Neural cell (in vitro differentiated cells): ENCODE results near the gene HPS1. TPM values are rescaled to one million over a fixed set of nuclear protein-coding genes. Genes with fewer than 3 reads are reported as not detected.

ENCODE experiments used
- H2AFZ ChIP-seq: fragments of 200-600, 300-800 bp; sonication (generic), shearing (Covaris generic); 2 replicates; pipeline ENCODE4 v1.6.0; 2014; ENCODE audit warnings: low read depth, mild to moderate bottlenecking, antibody characterized with exemption, low read length, moderate library complexity
- H3F3A ChIP-seq: fragments of 200-600 bp; shearing (Covaris generic); 2 replicates; pipeline ENCODE4 v1.6.1; 2016; ENCODE audit warnings: mild to moderate bottlenecking, moderate library complexity, mixed read lengths, antibody characterized with exemption, low read length; ENCODE audit not compliant: insufficient read depth, poor library complexity, severe bottlenecking
- H3K27ac ChIP-seq: fragments of 200-600, 300-800 bp; sonication (generic), shearing (Covaris generic); 2 replicates; pipeline ENCODE4 v1.5.1; 2014; ENCODE audit warnings: mild to moderate bottlenecking, low read length, moderate library complexity
- H3K27me3 ChIP-seq: fragments of 300-800, 200-600 bp; sonication (generic), shearing (Covaris generic); 2 replicates; pipeline ENCODE4 v1.6.0; 2014; ENCODE audit warnings: mild to moderate bottlenecking, low read depth, low read length, moderate library complexity; ENCODE audit not compliant: insufficient read depth
- H3K36me3 ChIP-seq: fragments of 300-800, 200-600 bp; sonication (generic), shearing (Covaris generic); 2 replicates; pipeline ENCODE4 v1.5.1; 2014; ENCODE audit warnings: mild to moderate bottlenecking, antibody characterized with exemption, low read length, moderate library complexity; ENCODE audit not compliant: insufficient read depth
- H3K4me2 ChIP-seq: fragments of 300-800, 200-600 bp; sonication (generic), shearing (Covaris generic); 2 replicates; pipeline ENCODE4 v1.6.0; 2014; ENCODE audit warnings: mild to moderate bottlenecking, low read length
- H3K4me3 ChIP-seq: fragments of 300-800, 200-600 bp; sonication (generic), shearing (Covaris generic); 2 replicates; pipeline ENCODE4 v1.5.1; 2014; ENCODE audit warnings: mild to moderate bottlenecking, low read length, moderate library complexity
- H3K79me2 ChIP-seq: fragments of 200-600 bp; shearing (Covaris generic); replicated peaks from 2 replicates; pipeline ENCODE4 v1.6.0; 2014; ENCODE audit warnings: mild to moderate bottlenecking, low read length, moderate library complexity; ENCODE audit not compliant: insufficient read depth
- H3K9ac ChIP-seq: fragments of 300-800, 200-600 bp; sonication (generic), shearing (Covaris generic); 2 replicates; pipeline ENCODE4 v1.6.1; 2016; ENCODE audit warnings: mild to moderate bottlenecking, low read length, mixed read lengths
- H3K9me2 ChIP-seq: fragments of 200-600 bp; shearing (Covaris generic); 2 replicates; pipeline ENCODE4 v1.6.1; 2016; ENCODE audit warnings: mild to moderate bottlenecking, low read length, mixed read lengths; ENCODE audit not compliant: insufficient read depth
- H3K9me3 ChIP-seq: fragments of 200-600, 300-800 bp; sonication (generic), shearing (Covaris generic); 2 replicates; pipeline ENCODE4 v1.6.1; 2016; ENCODE audit warnings: mild to moderate bottlenecking, mixed run types, low read length, moderate library complexity, mixed read lengths
- H4K20me1 ChIP-seq: fragments of 200-600 bp; shearing (Covaris generic); 2 replicates; pipeline ENCODE4 v1.6.1; 2016; ENCODE audit warnings: mild to moderate bottlenecking, mixed run types; ENCODE audit not compliant: insufficient read depth
- EP300 ChIP-seq: fragments of 450-650 bp; conservative IDR thresholded peaks from 2 replicates; pipeline ENCODE4 v1.6.1; 2014; ENCODE audit warnings: antibody characterized with exemption, mild to moderate bottlenecking, moderate library complexity; ENCODE audit not compliant: poor library complexity, severe bottlenecking
- EZH2 ChIP-seq: fragments of 200-600, 300-800 bp; shearing (Covaris generic), sonication (generic); IDR thresholded peaks from 2 replicates; pipeline ENCODE4 v1.6.1; 2014; ENCODE audit warnings: antibody characterized with exemption, low read length, borderline replicate concordance, mild to moderate bottlenecking; ENCODE audit not compliant: insufficient read depth, poor library complexity, severe bottlenecking
- MXI1 ChIP-seq: fragments of 450-650 bp; conservative IDR thresholded peaks from 2 replicates; pipeline ENCODE4 v1.6.1; 2014; ENCODE audit warnings: antibody characterized with exemption, mild to moderate bottlenecking; ENCODE audit not compliant: poor library complexity, severe bottlenecking
- POLR2AphosphoS5 ChIP-seq: IDR thresholded peaks from 2 replicates; pipeline ENCODE4 v1.6.1; 2012
- RAD21 ChIP-seq: fragments of 450-650 bp; conservative IDR thresholded peaks from 2 replicates; pipeline ENCODE4 v1.6.1; 2014; ENCODE audit warnings: antibody characterized with exemption, mild to moderate bottlenecking, moderate library complexity
- REST ChIP-seq: IDR thresholded peaks from 2 replicates; pipeline ENCODE4 v1.6.1; 2012; ENCODE audit warnings: borderline replicate concordance
- SMC3 ChIP-seq: fragments of 450-650 bp; conservative IDR thresholded peaks from 2 replicates; pipeline ENCODE4 v1.6.1; 2014; ENCODE audit warnings: antibody characterized with exemption, mild to moderate bottlenecking, moderate library complexity; ENCODE audit not compliant: poor library complexity
- TAF1 ChIP-seq: IDR thresholded peaks from 2 replicates; pipeline ENCODE4 v1.6.1; 2012; ENCODE audit warnings: low read depth
- polyA plus RNA-seq: library from polyadenylated mRNA; depleted of rRNA; stranded (reverse); fragments of >200 nt; gene quantifications from 2 replicates; pipeline ENCODE4 v1.2.3, GENCODE V29; 2014
- TF ChIP-seq, protein P1 (sequence below): fragments of 450-650 bp; IDR thresholded peaks from 2 replicates; pipeline ENCODE4 v1.5.1; 2014; ENCODE audit warnings: antibody characterized with exemption, mild to moderate bottlenecking, moderate library complexity; ENCODE audit not compliant: poor library complexity, severe bottlenecking

Gene HPS1
- polyA plus RNA-seq, 1 donor from 2014 or later, result 1.4 TPM

DNA sequence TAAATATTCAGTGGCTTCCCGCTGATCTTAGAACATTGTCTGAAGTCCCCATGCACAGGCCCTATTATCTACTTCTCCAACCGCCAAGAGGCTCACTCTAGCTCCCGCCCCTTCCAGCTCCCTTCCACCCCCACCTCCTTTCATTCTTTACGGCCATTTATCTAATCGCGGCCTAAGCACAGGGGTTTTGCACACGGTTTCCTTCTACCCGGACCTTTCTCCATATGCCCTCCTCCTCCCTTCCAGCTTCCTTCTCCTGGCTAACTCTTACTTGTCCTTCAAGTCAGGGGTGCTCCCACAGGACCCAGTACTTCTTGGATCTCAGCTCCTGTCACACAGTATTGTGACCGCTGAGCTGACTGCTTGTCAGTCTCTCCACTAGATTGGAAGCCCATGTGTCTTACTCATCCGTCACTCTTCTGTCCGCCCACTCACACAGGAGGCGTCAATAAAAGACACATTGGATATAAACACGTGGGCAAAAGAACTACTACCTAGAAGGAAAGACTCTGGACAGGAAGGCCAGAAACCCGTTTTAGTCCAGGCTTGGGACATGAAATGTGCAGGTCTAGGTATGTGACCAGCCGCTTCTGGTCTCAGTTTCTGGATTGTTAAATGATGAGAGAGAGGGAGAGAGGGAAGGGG is 20.2 kb upstream of the HPS1 start:
- Histone ChIP-seq H3K9ac (no peak overlapping the region), H3K36me3 (no peaks in the 10 kb centered on the region), H3F3A (no peaks in the 10 kb centered on the region), H3K4me2 (no peak overlapping the region), H3K27ac (no peak overlapping the region), H2AFZ (no peak overlapping the region), H3K9me3 (no peaks in the 10 kb centered on the region), H3K27me3 (no peaks in the 10 kb centered on the region), H3K4me3 (no peak overlapping the region), H3K79me2 (no peaks in the 10 kb centered on the region), H3K9me2 (no peaks in the 10 kb centered on the region), H4K20me1 (no peaks in the 10 kb centered on the region)
- TF ChIP-seq EZH2 (no peak), REST (no peak)

DNA sequence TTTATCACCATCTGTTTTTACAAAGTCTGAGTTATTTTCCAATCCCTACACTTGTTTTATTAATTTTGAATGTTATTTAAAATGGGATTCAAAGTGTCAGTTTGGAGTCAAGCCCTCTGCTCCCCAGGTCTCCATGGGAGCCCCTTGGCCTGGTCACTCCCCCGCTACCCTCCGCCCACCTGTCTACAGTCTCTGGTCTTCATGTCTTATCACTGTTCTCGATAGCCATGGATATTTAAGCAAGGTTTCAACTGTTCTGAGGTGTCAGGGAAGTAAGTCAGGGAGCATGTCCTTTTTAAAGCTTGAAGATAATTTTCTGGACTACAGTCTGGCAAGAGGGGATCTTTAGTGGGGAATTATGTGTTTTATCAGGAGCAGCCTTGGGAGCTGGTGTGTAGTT is 19.1 kb upstream of the HPS1 start:
- Histone ChIP-seq H3K27ac (no peak overlapping the region), H3F3A (no peaks in the 10 kb centered on the region), H3K9me2 (no peaks in the 10 kb centered on the region), H3K4me3 (no peak overlapping the region), H4K20me1 (no peaks in the 10 kb centered on the region), H3K79me2 (no peaks in the 10 kb centered on the region), H3K9me3 (no peaks in the 10 kb centered on the region), H3K9ac (no peak overlapping the region), H3K36me3 (no peaks in the 10 kb centered on the region), H3K27me3 (no peaks in the 10 kb centered on the region), H3K4me2 (no peak overlapping the region), H2AFZ (no peak overlapping the region)
- TF ChIP-seq TAF1 (no peak), SMC3 (no peak), REST (no peak), RAD21 (no peak), POLR2AphosphoS5 (no peak), EZH2 (no peak), MXI1 (no peak), EP300 (no peak)
- TF ChIP-seq, protein P1, sequence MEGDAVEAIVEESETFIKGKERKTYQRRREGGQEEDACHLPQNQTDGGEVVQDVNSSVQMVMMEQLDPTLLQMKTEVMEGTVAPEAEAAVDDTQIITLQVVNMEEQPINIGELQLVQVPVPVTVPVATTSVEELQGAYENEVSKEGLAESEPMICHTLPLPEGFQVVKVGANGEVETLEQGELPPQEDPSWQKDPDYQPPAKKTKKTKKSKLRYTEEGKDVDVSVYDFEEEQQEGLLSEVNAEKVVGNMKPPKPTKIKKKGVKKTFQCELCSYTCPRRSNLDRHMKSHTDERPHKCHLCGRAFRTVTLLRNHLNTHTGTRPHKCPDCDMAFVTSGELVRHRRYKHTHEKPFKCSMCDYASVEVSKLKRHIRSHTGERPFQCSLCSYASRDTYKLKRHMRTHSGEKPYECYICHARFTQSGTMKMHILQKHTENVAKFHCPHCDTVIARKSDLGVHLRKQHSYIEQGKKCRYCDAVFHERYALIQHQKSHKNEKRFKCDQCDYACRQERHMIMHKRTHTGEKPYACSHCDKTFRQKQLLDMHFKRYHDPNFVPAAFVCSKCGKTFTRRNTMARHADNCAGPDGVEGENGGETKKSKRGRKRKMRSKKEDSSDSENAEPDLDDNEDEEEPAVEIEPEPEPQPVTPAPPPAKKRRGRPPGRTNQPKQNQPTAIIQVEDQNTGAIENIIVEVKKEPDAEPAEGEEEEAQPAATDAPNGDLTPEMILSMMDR, result no peak
